CD14-positive monocyte (primary cell): Measurements from ENCODE around the gene TMED8. TPM values are rescaled to one million over a fixed set of nuclear protein-coding genes. Genes with fewer than 3 reads are reported as not detected.
A peak's percentile ranks its signal among the peaks of the same experiment; 100 is the strongest.

Experiments used
- DNase-seq, 3 donors: peaks; one replicate each; pipeline ENCODE4 v3.0.0-alpha.2; 2011 to 2022
- H2AFZ ChIP-seq: 2 replicates; pipeline ENCODE4 v1.6.0; 2012; ENCODE audit warnings: mild to moderate bottlenecking, low read depth, low read length, inconsistent platforms; ENCODE audit not compliant: insufficient read depth, poor library complexity, severe bottlenecking
- H3K27ac ChIP-seq, 2 donors: 1 replicate in 1 of 2; 2 replicates in 1 of 2; pipeline ENCODE4 v1.5.1; 2012 to 2013; ENCODE audit warnings: low read length in 2 of 2, control low read depth in 1 of 2, inconsistent platforms in 1 of 2, low read depth in 1 of 2, mild to moderate bottlenecking in 1 of 2
- H3K27me3 ChIP-seq, 2 donors: one replicate each; pipeline versions ENCODE4 v1.6.0 to v1.6.1; 2011 to 2013; ENCODE audit warnings: low read length in 2 of 2; ENCODE audit not compliant: control insufficient read depth in 2 of 2, insufficient read depth in 2 of 2
- H3K36me3 ChIP-seq, 2 donors: replicated peaks in 1 of 2; 1 replicate in 1 of 2; 2 replicates in 1 of 2; pipeline versions ENCODE4 v1.5.1 to v1.6.1; 2012 to 2013; ENCODE audit warnings: low read length in 2 of 2, control low read depth in 1 of 2, inconsistent platforms in 1 of 2, mild to moderate bottlenecking in 1 of 2; ENCODE audit not compliant: insufficient read depth in 2 of 2, control insufficient read depth in 1 of 2
- H3K4me1 ChIP-seq, 2 donors: 1 replicate in 1 of 2; 2 replicates in 1 of 2; pipeline versions ENCODE4 v1.5.1 to v1.6.1; 2012 to 2013; ENCODE audit warnings: low read length in 2 of 2, control low read depth in 1 of 2, inconsistent platforms in 1 of 2, mild to moderate bottlenecking in 1 of 2, moderate library complexity in 1 of 2; ENCODE audit not compliant: insufficient read depth in 2 of 2, control insufficient read depth in 1 of 2
- H3K4me2 ChIP-seq: replicated peaks from 2 replicates; pipeline ENCODE3; 2012; ENCODE audit warnings: low read length, moderate library complexity, mild to moderate bottlenecking; ENCODE audit not compliant: poor library complexity, severe bottlenecking; ENCODE audit errors: extremely low read depth
- H3K4me3 ChIP-seq, 3 experiments: fragments of 200-600 bp in 1 of 3; sonication (generic) in 1 of 3; replicated peaks in 1 of 3; 1 replicate in 2 of 3; 2 replicates in 1 of 3; pipeline ENCODE4 v1.5.1; 2011 to 2013; ENCODE audit warnings: low read length in 3 of 3, mild to moderate bottlenecking in 3 of 3, control low read depth in 2 of 3, low read depth in 2 of 3, inconsistent platforms in 1 of 3, moderate library complexity in 1 of 3
- H3K79me2 ChIP-seq: 2 replicates; pipeline ENCODE4 v1.6.0; 2012; ENCODE audit warnings: mild to moderate bottlenecking, control low read depth, inconsistent platforms, low read length, moderate library complexity; ENCODE audit not compliant: insufficient read depth
- H3K9ac ChIP-seq: 2 replicates; pipeline ENCODE4 v1.6.0; 2017; ENCODE audit warnings: low read length, mild to moderate bottlenecking; ENCODE audit not compliant: insufficient read depth, poor library complexity, severe bottlenecking
- H3K9me3 ChIP-seq, 2 donors: replicated peaks in 1 of 2; 1 replicate in 1 of 2; 2 replicates in 1 of 2; pipeline versions ENCODE4 v1.5.1 to v1.6.1; 2012 to 2013; ENCODE audit warnings: low read length in 2 of 2, control low read depth in 1 of 2; ENCODE audit not compliant: control insufficient read depth in 1 of 2, insufficient read depth in 1 of 2
- H4K20me1 ChIP-seq: 2 replicates; pipeline ENCODE4 v1.6.0; 2012; ENCODE audit warnings: mild to moderate bottlenecking, low read length, control low read depth, moderate library complexity; ENCODE audit not compliant: insufficient read depth
- H3K27ac Mint-ChIP-seq, 7 donors: one replicate each; pipeline ENCODE4 v1.8.0; 2020; ENCODE audit warnings: mild to moderate bottlenecking in 7 of 7, mixed read lengths in 7 of 7, moderate library complexity in 6 of 7, inconsistent platforms in 2 of 7
- H3K27me3 Mint-ChIP-seq, 3 donors: one replicate each; pipeline ENCODE4 v1.8.0; 2021 to 2022; ENCODE audit warnings: low read depth in 3 of 3, mild to moderate bottlenecking in 3 of 3, mixed read lengths in 3 of 3, moderate library complexity in 3 of 3, inconsistent platforms in 1 of 3
- H3K36me3 Mint-ChIP-seq, 2 donors: one replicate each; pipeline ENCODE4 v1.8.0; 2020; ENCODE audit warnings: mixed read lengths in 2 of 2, inconsistent platforms in 1 of 2, mild to moderate bottlenecking in 1 of 2
- H3K4me1 Mint-ChIP-seq: one replicate; pipeline ENCODE4 v1.8.0; 2020; ENCODE audit warnings: mild to moderate bottlenecking, mixed read lengths
- H3K4me3 Mint-ChIP-seq, 2 donors: one replicate each; pipeline ENCODE4 v1.8.0; 2020; ENCODE audit warnings: mild to moderate bottlenecking in 2 of 2, mixed read lengths in 2 of 2, moderate library complexity in 1 of 2
- H3K9me3 Mint-ChIP-seq, 7 donors: one replicate each; pipeline ENCODE4 v1.8.0; 2020 to 2022; ENCODE audit warnings: mixed read lengths in 7 of 7, mild to moderate bottlenecking in 6 of 7, moderate library complexity in 6 of 7, inconsistent platforms in 2 of 7
- CTCF ChIP-seq: fragments of 200-600 bp; IDR thresholded peaks from one replicate; pipeline ENCODE4 v1.8.0; 2022; ENCODE audit warnings: antibody characterized with exemption, mild to moderate bottlenecking
- WGBS: methylation state at CpG from one replicate; pipeline ENCODE4 v1.1.5; 2013; ENCODE audit warnings: missing lambda C conversion rate; ENCODE audit not compliant: insufficient coverage; 5-methylcytosine and 5-hydroxymethylcytosine counted together
- intact Hi-C, 2 donors: fragments of 100-400 bp; cut with micrococcal nuclease; formaldehyde crosslinking; loops; one replicate each; pipeline versions ENCODE4 v1.15.0 to v1.15.1; 2023
- polyA plus RNA-seq, 3 donors: library from polyadenylated mRNA; depleted of rRNA in 1 of 3; unstranded in 2 of 3; stranded (reverse) in 1 of 3; fragments of 300-500 nt in 2 of 3; fragments of >200 nt in 1 of 3; fragmentation: Illumina TruSeq in 2 of 3; gene quantifications; 1 replicate in 2 of 3; 2 replicates in 1 of 3; pipeline ENCODE4 v1.2.3, GENCODE V29; 2012 to 2021

Gene TMED8
- polyA plus RNA-seq, 3 donors: 5.4 to 6.2 (median 6.1) TPM

GRCh38 chr14:77311217-77311616 lies 65.7 kb downstream of the TMED8 start:
- H3K4me1 Mint-ChIP-seq: peaks cover 18% of the 10 kb centered on the region
- no peaks in the 10 kb centered on the region for H3K27me3 ChIP-seq
- intact Hi-C loops: loop anchor here in 1 of 2 donors (2.0 kb wide), 1 partner anchor 156 kb away; no protein-coding TSS in a partner anchor
- H3K36me3 Mint-ChIP-seq: peaks cover 2 to 3% of the 10 kb centered on the region in 2 donors
- no peak overlapping the region for H3K27ac ChIP-seq
- no peak overlapping the region for H3K4me3 ChIP-seq
- H3K9me3 Mint-ChIP-seq: peaks cover 0 to 5% (median 0%) of the 10 kb centered on the region in 7 donors
- no peak for TF ChIP-seq CTCF
- peaks cover 13 to 19% of the 10 kb centered on the region in 2 donors for H3K4me1 ChIP-seq
- no peaks in the 10 kb centered on the region for H3K36me3 ChIP-seq
- H3K9me3 ChIP-seq: no peaks in the 10 kb centered on the region
- peaks cover 0 to 2% (median 0%) of the 10 kb centered on the region in 3 donors for H3K27me3 Mint-ChIP-seq
- DNase-seq: peak; percentile 18 to 51 (median 37)
- H2AFZ ChIP-seq: no peak overlapping the region
- H4K20me1 ChIP-seq: no peaks in the 10 kb centered on the region
- no peak overlapping the region for H3K4me2 ChIP-seq
- no peaks in the 10 kb centered on the region for H3K79me2 ChIP-seq
- peak overlapping the region in 3 of 7 donors; percentile 46 to 52 (median 51) for H3K27ac Mint-ChIP-seq
- H3K4me3 Mint-ChIP-seq: no peak overlapping the region
- WGBS: no CpG with 5 or more reads among the region's 2 CpGs
- H3K9ac ChIP-seq: no peak overlapping the region

- H3K27ac Mint-ChIP-seq: peak overlapping the region in 1 of 7 donors; percentile 44
Observed at GRCh38 chr14:77310026-77310425, 66.9 kb downstream of the TMED8 start.

More at GRCh38 chr14:77310026-77310425, 66.9 kb downstream of the TMED8 start:
- Histone ChIP-seq H3K9ac (no peak overlapping the region), H2AFZ (no peak overlapping the region), H3K4me2 (no peak overlapping the region), H4K20me1 (no peaks in the 10 kb centered on the region), H3K4me1 (peaks cover 13 to 19% of the 10 kb centered on the region in 2 donors), H3K27ac (no peak overlapping the region), H3K27me3 (no peaks in the 10 kb centered on the region), H3K79me2 (no peaks in the 10 kb centered on the region), H3K9me3 (no peaks in the 10 kb centered on the region), H3K36me3 (peaks cover 5% of the 10 kb centered on the region in 2 donors), H3K4me3 (no peak overlapping the region)
- intact Hi-C loops: loop anchor here in 1 of 2 donors (2.0 kb wide), 1 partner anchor 155 kb away; no protein-coding TSS in a partner anchor
- TF ChIP-seq CTCF: no peak
- peaks cover 7 to 8% of the 10 kb centered on the region in 2 donors for H3K36me3 Mint-ChIP-seq
- no peak for DNase-seq
- peaks cover 0 to 2% (median 0%) of the 10 kb centered on the region in 3 donors for H3K27me3 Mint-ChIP-seq
- H3K4me1 Mint-ChIP-seq: peaks cover 18% of the 10 kb centered on the region
- H3K9me3 Mint-ChIP-seq: peaks cover 0 to 5% (median 0%) of the 10 kb centered on the region in 7 donors
- H3K4me3 Mint-ChIP-seq: no peak overlapping the region
- 94% methylated on average over 2 of the region's 4 CpGs for whole genome bisulfite sequencing
